HFFc6 (cell line): ENCODE data around the gene PINLYP. TPM values are rescaled to one million over a fixed set of nuclear protein-coding genes. Genes with fewer than 3 reads are reported as not detected.

Experiments
- DNase-seq: peaks from one replicate; pipeline ENCODE4 v3.0.0-alpha.2; 2018
- H3K27ac Mint-ChIP-seq: 2 replicates; pipeline ENCODE4 v1.8.0; 2020; ENCODE audit warnings: mild to moderate bottlenecking, mixed read lengths
- H3K27me3 Mint-ChIP-seq: 2 replicates; pipeline ENCODE4 v1.8.0; 2021; ENCODE audit warnings: mild to moderate bottlenecking, moderate library complexity, mixed read lengths; ENCODE audit not compliant: insufficient read depth
- H3K36me3 Mint-ChIP-seq: 2 replicates; pipeline ENCODE4 v1.8.0; 2021; ENCODE audit warnings: low read depth, mixed read lengths
- H3K4me1 Mint-ChIP-seq: 2 replicates; pipeline ENCODE4 v1.8.0; 2020; ENCODE audit warnings: low read depth, mixed read lengths
- H3K4me3 Mint-ChIP-seq: 2 replicates; pipeline ENCODE4 v1.8.0; 2020; ENCODE audit warnings: mild to moderate bottlenecking, moderate library complexity, mixed read lengths
- H3K9me3 Mint-ChIP-seq: 2 replicates; pipeline ENCODE4 v1.8.0; 2020; ENCODE audit warnings: mild to moderate bottlenecking, mixed read lengths
- total RNA-seq, 6 experiments: library from RNA; stranded (reverse); fragmentation: NEBNext Ultra II Directional; extraction: Animal tissue kit (Norgen Biotek cat#: 25700); gene quantifications; 2 replicates in 1 of 6; 3 replicates in 5 of 6; pipeline ENCODE4 v1.2.3, GENCODE V29; 2021
- TF ChIP-seq, protein P1 (sequence below): fragments of 200-600 bp; sonication (generic); IDR thresholded peaks from 2 replicates; pipeline ENCODE4 v1.5.0; 2021; ENCODE audit warnings: antibody characterized with exemption, mild to moderate bottlenecking

Gene PINLYP
- total RNA-seq, 6 experiments from 2014 or later = 0.23 to 0.61 TPM; not detected in 4

- H3K4me3 Mint-ChIP-seq = no peak overlapping the region
- TF ChIP-seq, protein P1, sequence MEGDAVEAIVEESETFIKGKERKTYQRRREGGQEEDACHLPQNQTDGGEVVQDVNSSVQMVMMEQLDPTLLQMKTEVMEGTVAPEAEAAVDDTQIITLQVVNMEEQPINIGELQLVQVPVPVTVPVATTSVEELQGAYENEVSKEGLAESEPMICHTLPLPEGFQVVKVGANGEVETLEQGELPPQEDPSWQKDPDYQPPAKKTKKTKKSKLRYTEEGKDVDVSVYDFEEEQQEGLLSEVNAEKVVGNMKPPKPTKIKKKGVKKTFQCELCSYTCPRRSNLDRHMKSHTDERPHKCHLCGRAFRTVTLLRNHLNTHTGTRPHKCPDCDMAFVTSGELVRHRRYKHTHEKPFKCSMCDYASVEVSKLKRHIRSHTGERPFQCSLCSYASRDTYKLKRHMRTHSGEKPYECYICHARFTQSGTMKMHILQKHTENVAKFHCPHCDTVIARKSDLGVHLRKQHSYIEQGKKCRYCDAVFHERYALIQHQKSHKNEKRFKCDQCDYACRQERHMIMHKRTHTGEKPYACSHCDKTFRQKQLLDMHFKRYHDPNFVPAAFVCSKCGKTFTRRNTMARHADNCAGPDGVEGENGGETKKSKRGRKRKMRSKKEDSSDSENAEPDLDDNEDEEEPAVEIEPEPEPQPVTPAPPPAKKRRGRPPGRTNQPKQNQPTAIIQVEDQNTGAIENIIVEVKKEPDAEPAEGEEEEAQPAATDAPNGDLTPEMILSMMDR = no peak
- H3K27ac Mint-ChIP-seq = no peak overlapping the region
- no peak for DNase-seq
- H3K4me1 Mint-ChIP-seq = no peaks in the 10 kb centered on the region
- no peaks in the 10 kb centered on the region for H3K36me3 Mint-ChIP-seq
- H3K27me3 Mint-ChIP-seq = peaks cover 2% of the 10 kb centered on the region
- H3K9me3 Mint-ChIP-seq = no peaks in the 10 kb centered on the region
Observed at GRCh38 chr19:43625918-43626579, 50.4 kb downstream of the PINLYP start.

GRCh38 chr19:43626838-43627237, 51.2 kb downstream of the PINLYP start:
- TF ChIP-seq, protein P1 = no peak
- Mint-ChIP-seq H3K27me3 (peaks cover 2% of the 10 kb centered on the region), H3K9me3 (no peaks in the 10 kb centered on the region), H3K4me3 (no peak overlapping the region), H3K27ac (no peak overlapping the region), H3K4me1 (no peaks in the 10 kb centered on the region), H3K36me3 (no peaks in the 10 kb centered on the region)
- DNase-seq = no peak

- no peak for DNase-seq
- peaks cover 7% of the 10 kb centered on the region for H3K27me3 Mint-ChIP-seq
- H3K4me3 Mint-ChIP-seq = no peak overlapping the region
- H3K27ac Mint-ChIP-seq = no peak overlapping the region
- no peaks in the 10 kb centered on the region for H3K9me3 Mint-ChIP-seq
- TF ChIP-seq, protein P1 = no peak
- H3K36me3 Mint-ChIP-seq = no peaks in the 10 kb centered on the region
- H3K4me1 Mint-ChIP-seq = no peaks in the 10 kb centered on the region
Observed at GRCh38 chr19:43628646-43629326, 53.2 kb downstream of the PINLYP start.

DNA sequence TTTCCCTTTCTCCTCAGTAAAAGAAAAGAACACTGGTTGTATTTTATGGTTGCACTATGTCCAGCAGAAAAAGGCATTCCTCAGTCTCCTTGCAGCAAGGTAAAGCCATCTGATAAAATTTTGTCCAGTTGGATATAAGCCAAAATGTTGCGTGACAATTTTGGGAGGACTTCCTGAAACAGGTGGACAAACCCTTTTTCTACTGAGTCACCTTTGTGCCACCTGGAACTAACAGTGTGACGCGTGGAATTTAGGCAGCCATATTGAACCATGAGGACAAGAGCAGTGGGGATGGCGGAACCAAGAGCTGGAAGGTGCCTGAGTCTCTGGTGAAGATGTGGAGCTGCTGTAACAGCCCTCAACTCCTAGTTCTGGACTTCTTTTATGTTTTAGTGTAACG, 55.9 kb downstream of the PINLYP start:
- no peaks in the 10 kb centered on the region for H3K9me3 Mint-ChIP-seq
- TF ChIP-seq, protein P1 = no peak
- no peaks in the 10 kb centered on the region for H3K36me3 Mint-ChIP-seq
- no peak overlapping the region for H3K4me3 Mint-ChIP-seq
- DNase-seq = no peak
- H3K27me3 Mint-ChIP-seq = peaks cover 5% of the 10 kb centered on the region
- H3K4me1 Mint-ChIP-seq = peaks cover 8% of the 10 kb centered on the region; the same call in 1 of the 2 replicates
- H3K27ac Mint-ChIP-seq = no peak overlapping the region

Other genes with a start within 250 kb of the PINLYP start
- under 1 TPM; 0.54 to 1.00 (median 0.71) TPM for gene CD177, start 222.1 kb upstream of the PINLYP start, total RNA-seq
- gene TEX101, start 160.9 kb upstream of the PINLYP start, total RNA-seq = not detected
- under 1 TPM; 0.17 to 0.35 (median 0.22) TPM for gene LYPD3, start 110.2 kb upstream of the PINLYP start, total RNA-seq
- gene PHLDB3, start 71.1 kb upstream of the PINLYP start, total RNA-seq = 10 to 100 TPM in 4 of 6 experiments, 1 to 10 TPM in 2; 7.5 to 12.5 (median 11.7) TPM
- gene ETHE1, start 48.6 kb upstream of the PINLYP start, total RNA-seq = 100 to 1,000 TPM in 4 of 6 experiments, 10 to 100 TPM in 2; 81.3 to 125 (median 107) TPM
- 1 to 10 TPM; 1.6 to 2.9 (median 2.3) TPM for gene ZNF575, start 42.6 kb upstream of the PINLYP start, total RNA-seq
- 10 to 100 TPM; 16.2 to 29.8 (median 27.1) TPM for gene XRCC1, start 274 bp upstream of the PINLYP start, total RNA-seq
- 10 to 100 TPM; 19.5 to 24.7 (median 21.2) TPM for gene IRGQ, start 20.3 kb downstream of the PINLYP start, total RNA-seq
- gene ZNF576, start 20.8 kb downstream of the PINLYP start, total RNA-seq = 10 to 100 TPM; 18.1 to 20.8 (median 20.0) TPM
- under 1 TPM in 5 of 6 experiments, not detected in 1; 0.11 to 0.31 (median 0.21) TPM for gene SRRM5, start 36.3 kb downstream of the PINLYP start, total RNA-seq
- gene ZNF428, start 43.8 kb downstream of the PINLYP start, total RNA-seq = 10 to 100 TPM; 32.2 to 42.2 (median 37.3) TPM
- gene CADM4, start 64.0 kb downstream of the PINLYP start, total RNA-seq = 1 to 10 TPM in 2 of 6 experiments, under 1 TPM in 4; 0.43 to 1.3 (median 0.82) TPM
- 100 to 1,000 TPM; 123 to 163 (median 152) TPM for gene PLAUR, start 94.4 kb downstream of the PINLYP start, total RNA-seq
- not detected for gene IRGC, start 140.3 kb downstream of the PINLYP start, total RNA-seq
- 10 to 100 TPM; 29.8 to 39.4 (median 32.0) TPM for gene SMG9, start 179.2 kb downstream of the PINLYP start, total RNA-seq
- gene KCNN4, start 205.2 kb downstream of the PINLYP start, total RNA-seq = 1 to 10 TPM in 2 of 6 experiments, under 1 TPM in 4; 0.53 to 3.1 (median 0.81) TPM
- under 1 TPM in 5 of 6 experiments, not detected in 1; 0.11 to 0.81 (median 0.34) TPM for gene LYPD5, start 226.6 kb downstream of the PINLYP start, total RNA-seq